ENCODE results near the gene CD99.

CD99 gene

DNA sequence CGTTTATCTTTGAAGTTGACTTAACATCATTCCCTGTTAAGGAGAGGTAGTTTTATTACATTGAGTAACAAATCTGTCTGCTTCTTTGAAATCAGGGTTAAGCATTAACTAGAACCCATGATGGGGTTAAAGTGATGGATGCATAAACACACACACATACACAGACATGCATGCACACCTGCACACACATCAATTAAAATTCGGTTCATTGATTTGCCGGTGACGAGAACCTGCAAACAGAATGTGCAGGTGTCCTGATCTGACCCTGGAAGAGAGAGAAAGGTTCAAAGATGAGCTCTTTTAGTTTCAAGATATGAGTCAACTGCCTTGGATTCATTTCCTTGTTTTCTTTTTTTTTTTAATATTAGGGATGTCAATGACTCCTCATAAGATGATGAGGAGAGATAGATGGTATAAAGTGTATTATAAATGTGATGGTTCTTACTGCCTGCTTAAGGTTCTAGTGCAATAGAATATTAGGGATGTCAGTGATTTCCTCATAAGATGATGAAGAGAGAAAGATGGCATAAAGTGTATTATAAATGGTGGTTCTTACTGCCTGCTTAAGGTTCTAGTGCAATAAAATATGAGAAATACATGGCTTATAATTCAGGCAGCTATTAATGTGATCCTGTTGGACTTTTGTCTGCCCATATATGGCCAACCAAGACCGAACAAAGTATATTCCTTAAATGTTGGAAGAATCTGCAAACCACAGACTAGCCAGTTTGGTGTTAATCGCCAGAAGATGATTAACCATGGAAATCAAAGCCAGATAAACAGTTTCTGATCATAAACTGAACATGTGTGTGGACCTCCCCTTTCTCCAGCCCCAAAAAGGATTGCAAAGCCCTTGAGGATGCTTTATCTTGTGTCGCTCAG, 14.1 kb upstream of the CD99 start:
- DNase-seq, result no peak

- no peak for DNase-seq
Measured at GRCh38 chrX:2677764-2678163, 13.3 kb upstream of the CD99 start.

DNA sequence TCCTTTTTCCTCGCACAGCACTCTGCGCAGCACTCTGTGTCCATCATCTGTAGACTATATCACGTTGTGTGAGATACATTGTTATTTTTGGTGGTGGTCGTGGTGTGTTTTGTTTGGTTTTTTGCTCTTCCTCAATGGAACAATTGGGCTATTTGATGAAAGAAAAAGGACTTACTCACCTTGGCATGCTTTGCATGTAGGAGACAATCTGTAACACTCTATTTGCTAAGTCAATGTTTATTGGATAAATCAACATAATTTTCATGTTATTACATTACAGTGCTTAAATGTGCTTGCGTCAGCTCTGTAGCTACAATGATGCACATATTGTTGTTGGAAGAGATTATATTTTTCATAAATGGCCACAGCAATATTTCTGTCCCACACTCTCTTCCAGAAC, 12.5 kb upstream of the CD99 start:
- DNase-seq, result no peak

DNA sequence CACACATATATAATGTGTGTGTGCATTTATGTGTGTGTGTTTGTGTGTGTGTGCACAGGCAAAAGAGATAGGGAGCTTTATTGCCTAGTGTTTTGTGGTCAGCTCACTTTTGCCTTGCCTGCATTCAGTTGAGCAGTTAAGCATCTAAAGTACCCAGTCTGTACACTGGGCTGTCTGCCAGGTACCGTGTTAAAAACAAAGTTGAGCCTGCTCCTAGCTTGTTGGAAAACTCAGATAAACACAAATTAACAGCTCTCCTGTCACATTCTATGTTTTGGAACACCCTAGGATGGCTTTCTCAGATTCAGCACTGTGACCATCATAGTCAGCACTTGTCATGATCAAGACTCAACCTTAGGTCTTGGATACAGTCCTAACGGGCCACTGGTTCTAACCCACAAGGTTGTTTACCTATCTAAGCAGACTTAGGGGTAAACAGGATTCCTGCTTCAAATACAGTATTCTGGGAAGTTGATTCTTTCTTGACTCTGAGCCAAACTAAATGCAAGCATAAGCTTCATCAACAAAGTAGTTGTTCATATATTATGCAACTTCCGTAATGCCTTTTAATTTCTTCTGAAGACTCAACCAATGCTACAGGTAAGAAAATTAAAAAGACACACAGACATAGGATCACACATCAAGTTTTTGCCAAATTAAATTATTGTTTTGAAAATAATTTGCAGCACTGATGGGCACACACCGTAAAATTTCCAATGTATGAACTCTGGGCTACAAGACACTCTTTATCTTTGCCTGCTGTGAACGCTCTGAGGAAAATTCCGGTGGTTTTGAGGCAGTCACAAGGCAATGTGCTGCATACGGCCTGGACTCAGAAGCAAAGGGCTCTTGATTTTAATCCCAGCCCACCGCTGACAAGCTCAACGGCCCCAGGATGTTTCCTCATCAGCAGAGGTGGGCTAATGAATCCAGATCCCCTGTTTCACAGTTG, 11.3 kb upstream of the CD99 start:
- DNase-seq, result no peak

- no peak for DNase-seq
Measured at GRCh38 chrX:2680486-2681348, 10.4 kb upstream of the CD99 start.

- DNase-seq, result no peak
Measured at GRCh38 chrX:2682565-2683177, 8.4 kb upstream of the CD99 start.

- no peak for DNase-seq
Measured at GRCh38 chrX:2684256-2684655, 6.8 kb upstream of the CD99 start.

GRCh38 chrX:2685886-2686285, 5.2 kb upstream of the CD99 start:
- no peak for DNase-seq

DNA sequence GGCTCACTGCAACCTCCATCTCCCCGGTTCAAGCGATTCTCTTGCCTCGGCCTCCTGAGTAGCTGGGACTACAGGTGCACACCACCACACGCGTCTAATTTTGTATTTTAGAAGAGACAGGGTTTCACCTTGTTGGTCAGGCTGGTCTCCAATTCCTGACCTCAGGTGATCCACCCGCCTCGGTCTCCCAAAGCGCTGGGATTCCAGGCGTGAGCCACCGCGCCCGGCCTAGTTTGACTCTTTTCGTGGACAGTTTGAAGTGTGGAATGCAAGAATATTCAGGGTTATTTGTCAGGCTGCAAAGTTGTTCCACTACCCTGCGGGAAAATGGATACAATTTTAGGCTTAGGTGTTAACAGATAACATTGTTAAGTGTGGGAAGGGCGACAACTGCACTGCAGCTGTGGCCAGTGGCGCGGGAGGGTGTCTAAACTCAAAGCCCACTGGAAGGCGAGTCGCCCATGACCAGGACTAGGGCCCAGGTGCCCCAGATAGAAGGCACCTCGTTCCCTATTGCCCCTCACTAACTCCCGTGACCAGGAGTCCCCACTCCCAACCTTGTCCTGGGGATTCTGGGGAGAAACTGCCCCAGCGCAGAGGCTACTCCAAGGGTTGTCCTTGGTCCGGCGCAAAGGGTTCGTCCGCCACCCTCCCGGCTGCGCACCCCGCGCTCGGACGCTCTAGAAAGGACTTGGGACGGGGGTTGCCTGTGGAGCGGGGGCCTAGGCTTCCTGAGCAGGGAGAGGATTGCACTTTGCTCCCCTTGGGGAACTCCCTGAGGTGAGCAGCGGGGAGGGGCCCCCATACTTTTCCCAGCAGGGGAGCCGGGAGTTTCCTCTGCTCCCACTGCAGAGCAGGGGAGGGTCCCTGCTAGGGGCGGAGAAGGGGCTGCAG, 1.1 kb upstream of the CD99 start:
- no peak for DNase-seq

DNA sequence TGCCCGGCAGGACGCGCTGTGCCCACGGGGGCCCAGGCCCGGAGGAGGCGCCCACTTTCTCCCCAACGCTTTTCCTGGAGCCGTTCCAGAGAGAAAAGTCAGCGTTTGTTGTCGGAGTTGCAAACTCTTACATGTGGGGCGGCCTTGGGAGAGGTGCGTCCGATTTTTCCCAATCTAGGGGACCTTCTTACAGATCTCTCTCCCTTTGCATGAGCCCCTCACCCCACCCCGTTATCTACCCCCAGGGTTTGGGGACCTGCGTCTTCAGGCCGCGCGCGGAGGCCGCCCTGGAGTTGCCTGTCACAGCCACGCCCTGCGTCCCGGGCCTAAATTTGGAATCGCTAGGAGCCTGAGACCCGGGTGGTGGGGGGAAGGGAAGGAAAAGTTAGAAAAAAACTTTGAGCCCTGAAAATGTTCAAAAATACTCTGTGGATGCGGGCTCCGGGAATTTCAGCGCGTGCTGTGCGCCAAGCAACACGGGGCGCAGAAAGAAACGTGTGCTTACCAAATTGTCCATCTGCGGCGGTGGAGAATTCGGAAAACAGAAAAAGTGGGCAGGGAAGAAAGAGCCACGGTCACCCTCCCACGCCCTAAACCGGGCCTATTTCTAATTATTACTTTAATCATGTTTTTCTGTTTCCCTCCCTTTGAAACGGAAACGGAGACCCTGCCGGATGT, 587 bp downstream of the CD99 start:
- no peak for DNase-seq

DNA sequence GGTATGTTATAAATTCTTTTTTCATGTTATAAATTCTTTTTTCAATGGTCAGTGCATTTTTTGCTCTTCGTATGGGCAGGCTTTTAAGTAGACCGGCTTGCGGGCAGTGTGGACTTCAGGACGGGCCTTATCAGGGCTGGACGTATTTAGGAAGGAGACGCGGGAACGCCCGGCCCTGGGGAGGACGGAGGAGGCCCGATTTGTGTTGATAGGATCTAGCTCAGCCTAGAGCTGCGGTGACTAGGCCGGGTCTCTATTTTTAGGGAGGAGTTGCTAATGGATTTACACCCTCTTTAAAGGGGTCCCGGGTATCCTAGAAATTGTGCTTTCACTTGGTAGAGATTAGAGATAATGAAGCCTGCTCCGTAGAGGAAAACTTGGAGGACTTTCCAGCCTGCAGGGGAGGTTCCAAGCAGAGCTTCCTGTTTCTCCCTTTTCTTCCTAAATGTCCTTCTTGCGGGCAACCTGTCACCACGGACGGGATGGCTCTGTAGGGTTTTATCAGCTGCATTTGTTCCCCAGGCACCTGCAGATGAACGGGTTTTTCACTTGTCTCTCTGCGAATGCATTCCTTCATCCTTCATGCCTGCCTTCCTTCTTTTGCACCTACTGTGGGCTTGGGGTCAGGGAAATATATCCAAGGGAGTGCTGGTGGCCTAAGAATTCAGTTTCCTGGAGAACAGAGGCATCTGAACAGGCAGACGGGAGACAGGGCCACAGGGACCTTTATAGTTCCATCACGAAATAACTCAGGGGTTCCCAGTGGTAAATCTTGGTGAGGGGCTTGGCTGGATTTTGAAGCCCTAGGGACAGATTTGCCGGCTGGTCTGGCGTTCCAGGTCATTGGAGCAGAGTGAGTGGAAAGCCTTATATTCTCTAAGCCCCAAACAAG, 1.4 kb downstream of the CD99 start:
- no peak for DNase-seq

DNA sequence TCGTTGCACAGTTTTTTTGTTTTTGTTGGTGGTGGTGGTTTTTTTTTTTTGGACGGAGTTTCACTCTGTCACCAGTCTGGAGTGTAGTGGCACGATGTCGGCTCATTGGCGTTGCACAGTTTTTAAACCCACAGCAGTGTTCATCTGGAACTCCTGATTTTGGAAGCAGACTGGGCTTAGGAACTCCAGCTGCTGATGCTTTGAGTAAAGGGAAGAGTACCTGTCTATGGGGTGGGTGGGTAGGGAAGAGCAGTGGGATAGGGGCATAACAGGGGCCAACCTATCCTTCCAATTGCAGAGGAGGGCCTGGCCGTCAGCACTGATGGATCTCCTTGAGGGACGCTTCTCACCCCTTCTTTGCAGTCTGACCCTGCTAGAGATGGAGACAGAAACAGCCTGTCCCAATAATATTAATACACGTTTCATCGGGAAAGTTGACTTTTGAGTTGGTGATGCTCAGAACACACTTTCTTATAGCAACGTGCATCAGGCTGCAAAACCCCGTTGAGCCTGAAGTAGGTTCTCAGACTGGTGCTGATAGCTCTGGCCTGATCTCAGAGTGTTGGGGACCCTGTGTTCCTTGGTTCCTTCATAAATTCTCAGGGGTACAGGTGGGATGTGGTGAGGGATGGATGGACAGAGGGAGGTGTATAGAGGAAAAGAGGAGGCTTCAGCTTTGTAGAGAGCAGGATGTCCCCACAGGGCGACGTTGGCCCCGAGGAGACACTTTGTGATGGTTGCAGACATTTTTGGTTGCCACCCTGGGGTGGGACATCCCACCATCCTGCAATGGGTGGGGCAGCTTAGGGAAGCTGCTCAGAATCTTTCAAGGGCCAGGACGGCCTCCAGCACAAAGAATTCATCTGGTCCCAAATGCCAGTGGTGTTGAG, 2.3 kb downstream of the CD99 start:
- DNase-seq, result peak; percentile 36

DNA sequence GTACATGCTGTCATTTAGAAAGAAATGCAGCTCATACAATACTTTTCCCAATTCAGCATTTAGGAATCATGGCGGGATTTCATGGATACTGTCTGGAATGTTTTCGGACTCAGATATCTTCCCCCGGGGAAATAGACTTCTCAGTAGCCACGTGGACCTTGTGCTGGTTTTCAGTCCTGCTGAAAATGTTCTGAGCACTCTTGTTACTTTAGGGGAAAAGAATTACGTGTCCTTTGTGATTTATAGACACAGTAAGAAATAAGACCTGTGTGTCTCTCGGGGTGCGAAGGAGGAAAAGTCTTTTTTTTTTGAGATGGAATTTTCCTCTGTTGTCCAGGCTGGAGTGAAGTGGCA, 3.8 kb downstream of the CD99 start:
- no peak for DNase-seq

DNA sequence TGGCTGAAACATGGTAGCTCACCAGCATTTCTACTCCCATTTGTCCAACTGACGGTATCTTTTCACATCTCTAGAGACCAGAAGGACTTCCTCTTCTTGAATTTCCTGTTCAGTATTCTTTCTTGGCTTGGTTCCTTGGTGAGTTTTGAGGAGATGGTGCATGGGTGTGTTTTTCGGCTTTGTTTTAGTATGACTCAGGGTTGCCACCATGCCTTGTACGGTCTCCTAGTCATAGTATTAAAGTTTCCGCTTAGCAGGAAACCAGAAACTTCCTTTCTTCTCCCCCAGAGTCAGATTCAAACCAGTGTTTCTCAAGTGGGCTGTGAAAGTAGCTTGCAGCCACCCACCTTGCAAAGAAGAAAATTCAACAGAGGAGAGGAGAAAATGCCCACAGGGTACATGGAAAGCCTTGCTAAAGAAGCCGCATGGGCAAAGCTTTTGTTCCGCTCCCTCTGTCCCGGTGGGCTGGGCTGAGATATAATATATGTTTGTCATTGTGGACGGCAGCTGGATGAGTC, 5.7 kb downstream of the CD99 start:
- DNase-seq, result peak; percentile 80

DNA sequence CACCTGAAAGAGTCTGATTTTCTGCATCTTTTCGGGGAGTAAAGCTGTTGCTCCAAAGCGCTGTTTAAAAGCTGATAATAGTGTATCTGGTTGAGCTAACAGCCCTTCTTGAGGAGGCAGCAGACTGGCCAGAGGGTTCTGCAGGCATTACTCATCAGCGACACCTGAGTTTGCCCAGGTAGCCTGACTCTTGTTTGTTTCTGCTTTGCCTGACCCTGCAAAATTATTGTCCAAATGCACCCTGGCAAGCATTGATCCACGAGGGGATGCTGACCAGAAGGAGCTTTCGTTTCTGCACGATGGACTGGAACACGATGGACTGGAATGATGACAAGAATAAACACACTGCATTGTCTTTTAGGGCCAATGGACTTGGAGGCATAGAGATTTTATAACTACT, 6.2 kb downstream of the CD99 start:
- no peak for DNase-seq

DNA sequence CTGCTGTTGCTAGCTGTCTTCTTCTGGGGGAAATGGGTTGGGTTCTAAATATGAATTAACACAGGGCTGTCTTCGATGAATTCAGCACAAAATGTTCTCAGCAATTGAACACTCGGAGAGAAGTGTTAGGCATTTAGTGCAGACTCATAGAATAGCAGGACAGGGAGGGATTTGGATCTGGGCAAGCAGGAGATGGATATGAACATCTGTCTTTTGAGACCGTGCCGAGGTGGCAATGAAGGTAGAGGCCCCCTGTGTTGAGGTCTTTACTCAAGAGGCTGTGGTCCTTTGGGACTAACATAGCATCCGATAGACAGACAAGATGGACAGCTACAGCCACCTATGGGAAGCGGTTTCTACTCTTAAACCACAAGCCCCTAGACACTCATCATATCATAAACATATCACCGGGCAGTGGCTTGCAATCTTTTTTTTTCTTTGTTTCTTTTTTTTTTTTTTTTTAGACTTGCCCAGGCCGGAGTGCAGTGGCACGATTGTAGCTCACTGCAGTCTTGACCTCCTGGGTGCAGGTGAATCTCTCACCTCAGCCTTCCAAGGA, 6.7 kb downstream of the CD99 start:
- DNase-seq, result peak; percentile 45

DNA sequence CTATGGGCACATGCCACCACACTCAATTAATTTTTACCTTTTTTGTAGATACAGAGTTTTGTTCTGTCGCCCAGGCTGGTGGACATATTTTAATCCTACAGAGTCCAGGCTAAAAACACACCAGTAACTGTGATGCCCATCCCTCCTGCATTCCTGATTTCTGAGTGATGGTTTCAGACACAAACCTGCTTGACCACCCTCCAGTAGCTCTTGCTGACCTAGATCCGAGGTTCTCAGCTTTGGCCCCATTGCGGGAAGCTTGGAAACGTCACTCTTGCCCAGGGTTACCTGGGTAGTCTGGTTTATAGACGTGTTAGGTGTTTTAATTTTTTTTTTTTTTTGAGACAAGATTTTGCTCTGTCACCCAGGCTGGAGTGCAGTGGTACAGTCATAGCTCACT, 7.5 kb downstream of the CD99 start:
- DNase-seq, result no peak

DNA sequence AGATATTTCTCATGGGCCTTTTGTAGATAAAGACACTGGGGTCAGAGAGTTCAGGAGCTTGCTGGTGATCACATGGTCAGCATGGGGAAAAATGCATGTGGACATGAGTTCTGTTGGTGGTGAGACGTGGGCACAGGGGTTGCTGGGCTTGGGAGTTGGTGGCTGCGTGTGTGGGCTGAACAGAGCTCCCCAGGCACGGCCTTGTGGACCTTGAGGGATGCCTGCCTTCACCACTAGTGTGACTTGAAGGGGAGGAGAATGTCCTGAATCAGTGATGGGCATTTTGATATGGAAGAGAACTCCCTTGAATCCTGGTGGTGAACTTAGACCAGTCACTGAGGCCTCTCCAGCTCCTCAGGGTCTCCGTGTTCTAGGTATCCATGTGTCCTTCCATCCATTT, 8.9 kb downstream of the CD99 start:
- DNase-seq, result no peak
